Upper lobe of right lung (tissue), 1 donor: ENCODE results near the gene CACUL1. TPM values are rescaled to one million over a fixed set of nuclear protein-coding genes. Genes with fewer than 3 reads are reported as not detected.

Experiments
- ATAC-seq: fragments of 200-7000 bp; cut with Tn5 transposase; one replicate; pipeline ENCODE4 v1.9.1; 2020; ENCODE audit warnings: mild to moderate bottlenecking, moderate library complexity
- DNase-seq: peaks from one replicate; pipeline ENCODE4 v3.0.0-alpha.2; 2020
- H3K27ac ChIP-seq: fragments of 200-600 bp; one replicate; pipeline ENCODE4 v1.8.0; 2022
- H3K27me3 ChIP-seq: fragments of 200-600 bp; one replicate; pipeline ENCODE4 v1.8.0; 2022; ENCODE audit warnings: mild to moderate bottlenecking
- H3K36me3 ChIP-seq: fragments of 200-600 bp; one replicate; pipeline ENCODE4 v1.8.0; 2022
- H3K4me1 ChIP-seq: fragments of 200-600 bp; one replicate; pipeline ENCODE4 v1.8.0; 2022
- H3K4me3 ChIP-seq: fragments of 200-600 bp; one replicate; pipeline ENCODE4 v1.8.0; 2022; ENCODE audit warnings: mild to moderate bottlenecking
- H3K9me3 ChIP-seq: fragments of 200-600 bp; one replicate; pipeline ENCODE4 v1.8.0; 2022
- intact Hi-C: fragments of 100-400 bp; cut with DNase I; formaldehyde crosslinking; loops from one replicate; pipeline ENCODE4 v1.11.0; 2022
- total RNA-seq: library from RNA; stranded (reverse); fragmentation: NEBNext Ultra II Directional; extraction: Animal tissue kit (Norgen Biotek cat#: 25700); gene quantifications from one replicate; pipeline ENCODE4 v1.2.1, GENCODE V29; 2021
- TF ChIP-seq, protein P1 (sequence below): fragments of 200-600 bp; IDR thresholded peaks from one replicate; pipeline ENCODE4 v1.8.0; 2022; ENCODE audit warnings: antibody characterized with exemption
- donor health status: DM: no; HTN: yes; CAD: no; lungs with severe emphysema.

Gene CACUL1
- total RNA-seq, 1 donor from 2014 or later: 47.7 TPM

DNA sequence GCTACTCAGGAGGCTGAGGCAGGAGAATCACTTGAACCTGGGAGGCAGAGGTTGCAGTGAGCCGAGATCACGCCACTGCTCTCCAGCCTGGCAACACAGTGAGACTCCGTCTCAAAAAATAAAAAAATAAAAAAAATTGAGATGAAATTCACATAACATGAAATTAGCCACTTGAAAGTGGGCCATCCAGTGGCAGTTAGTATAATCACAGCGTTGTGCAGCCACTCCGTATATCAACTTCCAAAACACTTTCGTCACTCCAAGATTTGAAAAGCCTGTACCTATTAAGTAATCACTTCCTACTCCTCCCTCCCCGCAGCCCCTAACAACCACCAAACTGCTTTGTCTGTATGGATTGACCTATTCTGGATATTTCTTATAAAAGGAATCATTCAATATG is 20.7 kb upstream of the CACUL1 start:
- TF ChIP-seq, protein P1, sequence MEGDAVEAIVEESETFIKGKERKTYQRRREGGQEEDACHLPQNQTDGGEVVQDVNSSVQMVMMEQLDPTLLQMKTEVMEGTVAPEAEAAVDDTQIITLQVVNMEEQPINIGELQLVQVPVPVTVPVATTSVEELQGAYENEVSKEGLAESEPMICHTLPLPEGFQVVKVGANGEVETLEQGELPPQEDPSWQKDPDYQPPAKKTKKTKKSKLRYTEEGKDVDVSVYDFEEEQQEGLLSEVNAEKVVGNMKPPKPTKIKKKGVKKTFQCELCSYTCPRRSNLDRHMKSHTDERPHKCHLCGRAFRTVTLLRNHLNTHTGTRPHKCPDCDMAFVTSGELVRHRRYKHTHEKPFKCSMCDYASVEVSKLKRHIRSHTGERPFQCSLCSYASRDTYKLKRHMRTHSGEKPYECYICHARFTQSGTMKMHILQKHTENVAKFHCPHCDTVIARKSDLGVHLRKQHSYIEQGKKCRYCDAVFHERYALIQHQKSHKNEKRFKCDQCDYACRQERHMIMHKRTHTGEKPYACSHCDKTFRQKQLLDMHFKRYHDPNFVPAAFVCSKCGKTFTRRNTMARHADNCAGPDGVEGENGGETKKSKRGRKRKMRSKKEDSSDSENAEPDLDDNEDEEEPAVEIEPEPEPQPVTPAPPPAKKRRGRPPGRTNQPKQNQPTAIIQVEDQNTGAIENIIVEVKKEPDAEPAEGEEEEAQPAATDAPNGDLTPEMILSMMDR: peak; percentile 15
- H3K9me3 ChIP-seq: no peaks in the 10 kb centered on the region
- no peak overlapping the region for H3K27ac ChIP-seq
- no peaks in the 10 kb centered on the region for H3K36me3 ChIP-seq
- ATAC-seq: peak; percentile 60
- H3K4me1 ChIP-seq: no peaks in the 10 kb centered on the region
- intact Hi-C loops: no loop called here
- H3K27me3 ChIP-seq: no peaks in the 10 kb centered on the region
- no peak overlapping the region for H3K4me3 ChIP-seq
- DNase-seq: no peak

DNA sequence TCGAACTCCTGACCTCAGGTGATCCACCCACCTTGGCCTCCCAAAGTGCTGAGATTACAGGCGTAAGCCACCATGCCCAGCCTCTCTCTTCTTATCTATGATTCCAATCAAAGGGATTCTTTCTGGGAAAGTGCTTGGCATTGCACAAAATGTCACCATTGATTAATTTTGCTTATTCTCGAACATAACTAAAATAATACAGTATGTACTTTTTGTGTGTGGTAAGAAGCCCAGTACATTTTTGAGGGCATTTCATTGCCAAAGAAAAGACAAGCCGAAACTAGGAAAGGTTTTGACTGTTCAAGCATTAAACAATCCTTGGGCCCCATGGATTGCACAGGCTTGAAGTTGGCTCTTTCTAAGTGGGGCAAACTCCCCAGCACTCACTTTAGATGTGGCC is 18.3 kb upstream of the CACUL1 start:
- Histone ChIP-seq H3K4me1 (no peaks in the 10 kb centered on the region), H3K9me3 (no peaks in the 10 kb centered on the region), H3K27ac (no peak overlapping the region), H3K36me3 (no peaks in the 10 kb centered on the region), H3K27me3 (no peaks in the 10 kb centered on the region), H3K4me3 (no peak overlapping the region)
- intact Hi-C loops: no loop called here
- TF ChIP-seq, protein P1: no peak
- no peak for DNase-seq
- ATAC-seq: no peak

- H3K4me3 ChIP-seq: no peak overlapping the region
- no peaks in the 10 kb centered on the region for H3K36me3 ChIP-seq
- H3K27ac ChIP-seq: no peak overlapping the region
- H3K9me3 ChIP-seq: no peaks in the 10 kb centered on the region
- ATAC-seq (no peak), DNase-seq (no peak)
- intact Hi-C loops: no loop called here
- TF ChIP-seq, protein P1: no peak
- no peaks in the 10 kb centered on the region for H3K4me1 ChIP-seq
- no peaks in the 10 kb centered on the region for H3K27me3 ChIP-seq
These were observed 17.2 kb upstream of the CACUL1 start for GRCh38 chr10:118771976-118772375.

DNA sequence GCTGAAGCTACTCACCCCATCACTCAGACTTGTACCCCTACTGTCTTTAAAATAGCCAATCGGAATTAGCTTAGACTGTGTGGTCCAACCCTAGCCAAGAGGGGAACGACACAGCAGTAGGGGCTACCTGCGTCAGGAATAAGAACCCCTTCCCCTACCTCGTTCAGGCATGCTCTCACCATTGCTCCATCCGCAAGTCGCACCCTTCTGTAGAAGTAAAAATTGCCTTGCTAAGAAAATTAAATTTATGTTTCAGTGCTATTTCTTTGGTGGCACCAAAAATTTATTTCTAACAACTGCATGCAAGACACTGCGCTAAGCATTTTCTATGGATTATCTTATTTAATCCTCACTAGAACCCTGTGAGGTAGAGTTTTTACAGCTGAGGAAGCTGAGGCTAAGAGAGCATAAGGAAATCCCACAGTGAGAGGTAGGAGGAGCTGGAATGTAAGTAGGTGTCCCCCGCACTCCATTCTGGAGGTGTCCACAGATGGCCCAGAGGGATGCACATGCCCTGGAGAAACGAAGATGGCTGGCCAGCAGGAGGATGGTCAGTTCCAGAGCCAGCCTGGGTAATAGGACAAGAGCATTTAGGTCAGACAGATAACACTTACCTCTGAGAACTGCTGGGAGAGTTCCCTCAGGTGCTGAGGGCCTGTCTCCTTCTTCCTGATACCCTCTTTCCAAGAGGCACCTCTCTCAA is 15.3 kb upstream of the CACUL1 start:
- H3K27ac ChIP-seq: no peak overlapping the region
- TF ChIP-seq, protein P1: no peak
- H3K9me3 ChIP-seq: no peaks in the 10 kb centered on the region
- intact Hi-C loops: no loop called here
- no peaks in the 10 kb centered on the region for H3K27me3 ChIP-seq
- H3K36me3 ChIP-seq: no peaks in the 10 kb centered on the region
- ATAC-seq: no peak
- no peak for DNase-seq
- no peaks in the 10 kb centered on the region for H3K4me1 ChIP-seq
- H3K4me3 ChIP-seq: no peak overlapping the region

GRCh38 chr10:118768041-118768919 is 13.5 kb upstream of the CACUL1 start:
- ATAC-seq: no peak
- no peaks in the 10 kb centered on the region for H3K9me3 ChIP-seq
- H3K4me1 ChIP-seq: no peaks in the 10 kb centered on the region
- H3K36me3 ChIP-seq: no peaks in the 10 kb centered on the region
- TF ChIP-seq, protein P1: no peak
- DNase-seq: no peak
- H3K27ac ChIP-seq: no peak overlapping the region
- no peak overlapping the region for H3K4me3 ChIP-seq
- intact Hi-C loops: no loop called here
- H3K27me3 ChIP-seq: no peaks in the 10 kb centered on the region
